H9 (cell line): Measurements from ENCODE around the gene AIMP1. TPM values are rescaled to one million over a fixed set of nuclear protein-coding genes. Genes with fewer than 3 reads are reported as not detected.

ENCODE experiments used
- DNase-seq: peaks from one replicate; pipeline ENCODE4 v3.0.0-alpha.2; 2017
- H2AFZ ChIP-seq: one replicate; pipeline ENCODE4 v1.6.1; 2013; ENCODE audit warnings: mild to moderate bottlenecking, low read length, control low read depth, moderate library complexity
- H2AK5ac ChIP-seq: 2 replicates; pipeline ENCODE4 v1.6.1; 2013; ENCODE audit warnings: low read length, control low read depth, mixed read lengths; ENCODE audit not compliant: insufficient read length
- H2BK120ac ChIP-seq: one replicate; pipeline ENCODE4 v1.6.1; 2013; ENCODE audit warnings: low read depth, mild to moderate bottlenecking, low read length, control low read depth, inconsistent platforms; ENCODE audit not compliant: poor library complexity, severe bottlenecking
- H2BK12ac ChIP-seq: 2 replicates; pipeline ENCODE4 v1.6.1; 2013; ENCODE audit warnings: low read length, control low read depth, mixed read lengths, low read depth; ENCODE audit not compliant: insufficient read length
- H2BK15ac ChIP-seq: 2 replicates; pipeline ENCODE4 v1.6.1; 2013; ENCODE audit warnings: low read depth, low read length, control low read depth
- H2BK20ac ChIP-seq: one replicate; pipeline ENCODE4 v1.6.1; 2013; ENCODE audit warnings: low read depth, mild to moderate bottlenecking, low read length, control low read depth, inconsistent platforms; ENCODE audit not compliant: poor library complexity, severe bottlenecking
- H2BK5ac ChIP-seq: 2 replicates; pipeline ENCODE4 v1.6.1; 2013; ENCODE audit warnings: low read length, control low read depth, mixed read lengths; ENCODE audit not compliant: insufficient read length
- H3K14ac ChIP-seq: 2 replicates; pipeline ENCODE4 v1.6.1; 2013; ENCODE audit warnings: low read length, control low read depth; ENCODE audit not compliant: insufficient read depth
- H3K18ac ChIP-seq: 2 replicates; pipeline ENCODE4 v1.6.1; 2013; ENCODE audit warnings: low read depth, mild to moderate bottlenecking, mixed read lengths, low read length, control low read depth; ENCODE audit not compliant: insufficient read length
- H3K23ac ChIP-seq: 2 replicates; pipeline ENCODE4 v1.6.1; 2013; ENCODE audit warnings: low read length, control low read depth, mixed read lengths, low read depth; ENCODE audit not compliant: insufficient read length
- H3K23me2 ChIP-seq: 2 replicates; pipeline ENCODE4 v1.6.1; 2013; ENCODE audit warnings: low read depth, mild to moderate bottlenecking, mixed read lengths, low read length, control low read depth; ENCODE audit not compliant: insufficient read length, poor library complexity, severe bottlenecking
- H3K27ac ChIP-seq: 2 replicates; pipeline ENCODE4 v1.5.1; 2013; ENCODE audit warnings: low read length, control low read depth, mixed read lengths, low read depth; ENCODE audit not compliant: insufficient read length
- H3K27me3 ChIP-seq: 2 replicates; pipeline ENCODE4 v1.6.1; 2013; ENCODE audit warnings: low read length, control low read depth, inconsistent platforms; ENCODE audit not compliant: insufficient read depth
- H3K4ac ChIP-seq: 2 replicates; pipeline ENCODE4 v1.6.1; 2013; ENCODE audit warnings: low read depth, mild to moderate bottlenecking, control low read depth, inconsistent platforms, low read length, moderate library complexity
- H3K4me1 ChIP-seq: 2 replicates; pipeline ENCODE4 v1.6.1; 2013; ENCODE audit warnings: low read length, control low read depth, inconsistent platforms; ENCODE audit not compliant: insufficient read depth
- H3K4me2 ChIP-seq: 2 replicates; pipeline ENCODE4 v1.6.1; 2013; ENCODE audit warnings: low read length, control low read depth, mixed read lengths; ENCODE audit not compliant: insufficient read length, insufficient read depth
- H3K56ac ChIP-seq: 2 replicates; pipeline ENCODE4 v1.6.1; 2013; ENCODE audit warnings: low read depth, mild to moderate bottlenecking, mixed read lengths, low read length, control low read depth; ENCODE audit not compliant: insufficient read length
- H3K79me1 ChIP-seq: 2 replicates; pipeline ENCODE4 v1.6.1; 2013; ENCODE audit warnings: low read depth, mild to moderate bottlenecking, moderate library complexity, low read length, control low read depth, inconsistent platforms; ENCODE audit not compliant: insufficient read depth, poor library complexity, severe bottlenecking
- H3K79me2 ChIP-seq: 2 replicates; pipeline ENCODE4 v1.6.1; 2013; ENCODE audit warnings: low read length, control low read depth, inconsistent platforms; ENCODE audit not compliant: insufficient read depth
- H3K9ac ChIP-seq: 2 replicates; pipeline ENCODE4 v1.6.1; 2013; ENCODE audit warnings: low read length, control low read depth, mixed read lengths; ENCODE audit not compliant: insufficient read length; ENCODE audit errors: extremely low read depth
- H3K9me3 ChIP-seq: one replicate; pipeline ENCODE4 v1.6.1; 2013; ENCODE audit warnings: low read depth, low read length, inconsistent platforms; ENCODE audit not compliant: control insufficient read depth
- H3T11ph ChIP-seq: one replicate; pipeline ENCODE4 v1.6.1; 2013; ENCODE audit warnings: mild to moderate bottlenecking, low read length, control low read depth, inconsistent platforms
- H4K20me1 ChIP-seq: one replicate; pipeline ENCODE4 v1.6.1; 2013; ENCODE audit not compliant: control insufficient read depth, insufficient read length, insufficient read depth
- H4K5ac ChIP-seq: 2 replicates; pipeline ENCODE4 v1.6.1; 2013; ENCODE audit warnings: low read depth, mild to moderate bottlenecking, mixed read lengths, low read length, control low read depth; ENCODE audit not compliant: insufficient read length
- H4K8ac ChIP-seq: replicated peaks from 2 replicates; pipeline ENCODE4 v1.6.1; 2013; ENCODE audit warnings: low read length, control low read depth, mixed read lengths, low read depth; ENCODE audit not compliant: insufficient read length
- H4K91ac ChIP-seq: 2 replicates; pipeline ENCODE4 v1.6.1; 2013; ENCODE audit warnings: low read depth, mild to moderate bottlenecking, moderate library complexity, mixed read lengths, low read length, control low read depth; ENCODE audit not compliant: insufficient read length
- H3K27ac Mint-ChIP-seq, 3 experiments: 2 replicates in 2 of 3; 3 replicates in 1 of 3; pipeline ENCODE4 v1.8.0; 2020 to 2021; ENCODE audit warnings: mixed read lengths in 3 of 3, mild to moderate bottlenecking in 1 of 3, moderate library complexity in 1 of 3
- H3K27me3 Mint-ChIP-seq: 2 replicates; pipeline ENCODE4 v1.8.0; 2021; ENCODE audit warnings: low read depth, mild to moderate bottlenecking, moderate library complexity, mixed read lengths
- H3K36me3 Mint-ChIP-seq, 3 experiments: 2 replicates in 2 of 3; 3 replicates in 1 of 3; pipeline ENCODE4 v1.8.0; 2020 to 2021; ENCODE audit warnings: low read depth in 3 of 3, mixed read lengths in 3 of 3; ENCODE audit not compliant: insufficient read depth in 1 of 3
- H3K4me1 Mint-ChIP-seq, 2 experiments: 2 replicates each; pipeline ENCODE4 v1.8.0; 2020; ENCODE audit warnings: mixed read lengths in 2 of 2
- H3K4me3 Mint-ChIP-seq, 2 experiments: 2 replicates in 1 of 2; 3 replicates in 1 of 2; pipeline ENCODE4 v1.8.0; 2020 to 2021; ENCODE audit warnings: mild to moderate bottlenecking in 2 of 2, mixed read lengths in 2 of 2, moderate library complexity in 1 of 2
- H3K9me3 Mint-ChIP-seq, 2 experiments: 2 replicates in 1 of 2; 3 replicates in 1 of 2; pipeline ENCODE4 v1.8.0; 2020; ENCODE audit warnings: mild to moderate bottlenecking in 2 of 2, mixed read lengths in 2 of 2, moderate library complexity in 1 of 2
- WGBS: extraction: QIAGEN DNeasy Blood & Tissue Kit; methylation state at CpG from one replicate; pipeline ENCODE4 v1.1.7; 2013; ENCODE audit warnings: missing lambda C conversion rate, low lambda C conversion rate, mixed read lengths; ENCODE audit not compliant: insufficient read length; ENCODE audit errors: extremely low coverage; 5-methylcytosine and 5-hydroxymethylcytosine counted together
- total RNA-seq: library from RNA; stranded (reverse); gene quantifications from 2 replicates; pipeline ENCODE4 v1.2.1, GENCODE V29; 2021
- TF ChIP-seq, protein P1 (sequence below): fragments of 200-600 bp; sonication (generic); conservative IDR thresholded peaks from 3 replicates; pipeline ENCODE4 v1.8.0; 2021; ENCODE audit warnings: antibody characterized with exemption, mild to moderate bottlenecking

AIMP1 gene
- total RNA-seq, 1 experiment from 2014 or later: 36.8 TPM

DNA sequence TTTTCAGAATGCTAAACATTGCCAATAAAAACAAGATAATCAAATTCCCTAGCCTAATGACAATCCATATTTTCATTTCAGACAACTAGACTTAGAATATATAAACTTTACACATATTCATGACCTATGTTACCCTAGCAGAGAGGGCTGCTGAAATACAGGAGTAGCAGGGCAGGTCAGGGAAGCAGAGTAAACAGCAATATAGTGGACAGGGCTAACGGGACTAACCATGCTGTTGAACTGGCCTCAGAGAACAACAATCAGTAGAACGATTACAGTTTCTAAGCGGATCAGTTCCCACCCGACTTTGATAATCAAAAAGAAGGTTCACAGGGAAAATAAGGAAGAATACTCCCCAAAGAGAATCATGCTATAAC, 14.3 kb upstream of the AIMP1 start:
- Histone ChIP-seq H3K79me2 (no peaks in the 10 kb centered on the region), H3K79me1 (no peaks in the 10 kb centered on the region), H2AK5ac (peak overlapping the region; percentile 65), H3K4me1 (no peaks in the 10 kb centered on the region), H3K14ac (no peak overlapping the region), H3K4ac (no peak overlapping the region), H3K56ac (no peak overlapping the region), H2BK12ac (no peak overlapping the region), H2AFZ (no peak overlapping the region), H4K91ac (no peak overlapping the region), H3K27me3 (no peaks in the 10 kb centered on the region), H4K20me1 (no peaks in the 10 kb centered on the region), H3K23me2 (no peaks in the 10 kb centered on the region), H3K23ac (no peak overlapping the region), H3T11ph (no peak overlapping the region), H4K8ac (no peak overlapping the region), H3K4me2 (no peak overlapping the region), H2BK120ac (no peak overlapping the region), H2BK15ac (no peak overlapping the region; the same call in 1 of the 2 replicates), H2BK20ac (no peak overlapping the region), H3K9me3 (no peaks in the 10 kb centered on the region), H4K5ac (no peak overlapping the region), H3K9ac (no peak overlapping the region), H2BK5ac (no peak overlapping the region), H3K27ac (peak overlapping the region; percentile 23), H3K18ac (no peak overlapping the region)
- no peaks in the 10 kb centered on the region for H3K27me3 Mint-ChIP-seq
- H3K36me3 Mint-ChIP-seq: peaks cover 6 to 13% (median 12%) of the 10 kb centered on the region in 3 experiments
- TF ChIP-seq, protein P1, sequence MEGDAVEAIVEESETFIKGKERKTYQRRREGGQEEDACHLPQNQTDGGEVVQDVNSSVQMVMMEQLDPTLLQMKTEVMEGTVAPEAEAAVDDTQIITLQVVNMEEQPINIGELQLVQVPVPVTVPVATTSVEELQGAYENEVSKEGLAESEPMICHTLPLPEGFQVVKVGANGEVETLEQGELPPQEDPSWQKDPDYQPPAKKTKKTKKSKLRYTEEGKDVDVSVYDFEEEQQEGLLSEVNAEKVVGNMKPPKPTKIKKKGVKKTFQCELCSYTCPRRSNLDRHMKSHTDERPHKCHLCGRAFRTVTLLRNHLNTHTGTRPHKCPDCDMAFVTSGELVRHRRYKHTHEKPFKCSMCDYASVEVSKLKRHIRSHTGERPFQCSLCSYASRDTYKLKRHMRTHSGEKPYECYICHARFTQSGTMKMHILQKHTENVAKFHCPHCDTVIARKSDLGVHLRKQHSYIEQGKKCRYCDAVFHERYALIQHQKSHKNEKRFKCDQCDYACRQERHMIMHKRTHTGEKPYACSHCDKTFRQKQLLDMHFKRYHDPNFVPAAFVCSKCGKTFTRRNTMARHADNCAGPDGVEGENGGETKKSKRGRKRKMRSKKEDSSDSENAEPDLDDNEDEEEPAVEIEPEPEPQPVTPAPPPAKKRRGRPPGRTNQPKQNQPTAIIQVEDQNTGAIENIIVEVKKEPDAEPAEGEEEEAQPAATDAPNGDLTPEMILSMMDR: no peak
- H3K4me1 Mint-ChIP-seq: peaks cover 41 to 44% of the 10 kb centered on the region in 2 experiments
- DNase-seq: no peak
- no CpG with 5 or more reads among the region's 4 CpGs for WGBS
- H3K27ac Mint-ChIP-seq: peak overlapping the region; percentile 37 to 94 (median 45); a peak in 5 of 7 replicates
- no peak overlapping the region for H3K4me3 Mint-ChIP-seq
- no peaks in the 10 kb centered on the region for H3K9me3 Mint-ChIP-seq
